SK-N-SH treated with all-trans-retinoic acid at 6 μM for 48 hours (cell line): Measurements from ENCODE around the gene MCUB.
A peak's percentile ranks its signal among the peaks of the same experiment; 100 is the strongest.

Source experiments
- ATAC-seq: fragments of 200-7000 bp; cut with Tn5 transposase; 3 replicates; pipeline ENCODE4 v1.9.1; 2020; ENCODE audit warnings: mild to moderate bottlenecking, moderate library complexity
- ARNTL ChIP-seq: fragments of 450-650 bp; formaldehyde crosslinking; IDR thresholded peaks from 2 replicates; pipeline ENCODE4 v1.5.0; 2020; ENCODE audit warnings: low read depth, mild to moderate bottlenecking, moderate library complexity, borderline replicate concordance
- CSDC2 ChIP-seq: fragments of 250-450 bp; sonication (Bioruptor Pico); IDR thresholded peaks from 2 replicates; pipeline ENCODE4 v1.5.0; 2020; ENCODE audit warnings: mild to moderate bottlenecking, moderate library complexity
- ESRRG ChIP-seq: fragments of 250-450 bp; sonication (Bioruptor Pico); IDR thresholded peaks from 2 replicates; pipeline ENCODE4 v1.6.1; 2021; ENCODE audit warnings: mild to moderate bottlenecking
- GLIS3 ChIP-seq: fragments of 250-450 bp; sonication (Bioruptor Pico); IDR thresholded peaks from 2 replicates; pipeline ENCODE4 v1.5.0; 2020; ENCODE audit warnings: mild to moderate bottlenecking, moderate library complexity
- ISL1 ChIP-seq: fragments of 250-450 bp; sonication (Bioruptor Pico); IDR thresholded peaks from 2 replicates; pipeline ENCODE4 v2.1.2; 2022; ENCODE audit warnings: mild to moderate bottlenecking, moderate library complexity
- OSR1 ChIP-seq: fragments of 250-450 bp; sonication (Bioruptor Pico); IDR thresholded peaks from 2 replicates; pipeline ENCODE4 v1.8.0; 2022; ENCODE audit warnings: moderate library complexity, mild to moderate bottlenecking, inconsistent platforms
- PPARA ChIP-seq: fragments of 250-450 bp; sonication (Bioruptor Pico); IDR thresholded peaks from 2 replicates; pipeline ENCODE4 v1.5.0; 2020; ENCODE audit warnings: mild to moderate bottlenecking, borderline replicate concordance
- RARB ChIP-seq: fragments of 250-450 bp; sonication (Bioruptor Pico); IDR thresholded peaks from 2 replicates; pipeline ENCODE4 v1.8.0; 2021; ENCODE audit warnings: mild to moderate bottlenecking, moderate library complexity
- TCF4 ChIP-seq: fragments of 250-450 bp; sonication (Bioruptor Pico); IDR thresholded peaks from 2 replicates; pipeline ENCODE4 v1.8.0; 2021; ENCODE audit warnings: mild to moderate bottlenecking, moderate library complexity, borderline replicate concordance
- TOX ChIP-seq: fragments of 250-450 bp; sonication (Bioruptor Pico); IDR thresholded peaks from 2 replicates; pipeline ENCODE4 v1.8.0; 2021; ENCODE audit warnings: mild to moderate bottlenecking, moderate library complexity, borderline replicate concordance
- ZC3H10 ChIP-seq: fragments of 250-450 bp; sonication (Bioruptor Pico); IDR thresholded peaks from 2 replicates; pipeline ENCODE4 v1.5.1; 2021; ENCODE audit warnings: mild to moderate bottlenecking, moderate library complexity
- ZFP3 ChIP-seq: fragments of 250-450 bp; sonication (Bioruptor Pico); IDR thresholded peaks from 2 replicates; pipeline ENCODE4 v1.5.0; 2020; ENCODE audit warnings: mild to moderate bottlenecking, moderate library complexity
- ZFP30 ChIP-seq: fragments of 450-650 bp; formaldehyde crosslinking; IDR thresholded peaks from 2 replicates; pipeline ENCODE4 v1.5.0; 2022; ENCODE audit warnings: mild to moderate bottlenecking, moderate library complexity
- ZNF565 ChIP-seq: fragments of 450-650 bp; formaldehyde crosslinking; conservative IDR thresholded peaks from 2 replicates; pipeline ENCODE4 v1.5.0; 2020; ENCODE audit warnings: low read depth, mild to moderate bottlenecking, moderate library complexity
- ZNF70 ChIP-seq: fragments of 450-650 bp; formaldehyde crosslinking; IDR thresholded peaks from 2 replicates; pipeline ENCODE4 v1.5.0; 2020; ENCODE audit warnings: mild to moderate bottlenecking, moderate library complexity
- ZNF8 ChIP-seq: fragments of 450-650 bp; formaldehyde crosslinking; IDR thresholded peaks from 2 replicates; pipeline ENCODE4 v1.5.0; 2020; ENCODE audit warnings: mild to moderate bottlenecking, moderate library complexity
- TF ChIP-seq, protein P1 (sequence below): fragments of 250-450 bp; sonication (Bioruptor Pico); IDR thresholded peaks from 2 replicates; pipeline ENCODE4 v1.5.0; 2020; ENCODE audit warnings: mild to moderate bottlenecking, moderate library complexity
- TF ChIP-seq, protein P2 (sequence below): fragments of 250-450 bp; sonication (Bioruptor Pico); IDR thresholded peaks from 2 replicates; pipeline ENCODE4 v1.8.0; 2021; ENCODE audit warnings: low read depth, mild to moderate bottlenecking, moderate library complexity, borderline replicate concordance
- TF ChIP-seq, protein P3 (sequence below): fragments of 250-450 bp; sonication (Bioruptor Pico); IDR thresholded peaks from 2 replicates; pipeline ENCODE4 v1.8.0; 2020; ENCODE audit warnings: mild to moderate bottlenecking, moderate library complexity, borderline replicate concordance
- TF ChIP-seq, protein P4 (sequence below): fragments of 250-450 bp; sonication (Bioruptor Pico); IDR thresholded peaks from 2 replicates; pipeline ENCODE4 v1.5.1; 2020; ENCODE audit warnings: low read depth, mild to moderate bottlenecking, moderate library complexity
- TF ChIP-seq, protein P5 (sequence below): fragments of 250-450 bp; sonication (Bioruptor Pico); IDR thresholded peaks from 2 replicates; pipeline ENCODE4 v1.5.1; 2021; ENCODE audit warnings: mild to moderate bottlenecking, moderate library complexity

The MCUB gene

DNA sequence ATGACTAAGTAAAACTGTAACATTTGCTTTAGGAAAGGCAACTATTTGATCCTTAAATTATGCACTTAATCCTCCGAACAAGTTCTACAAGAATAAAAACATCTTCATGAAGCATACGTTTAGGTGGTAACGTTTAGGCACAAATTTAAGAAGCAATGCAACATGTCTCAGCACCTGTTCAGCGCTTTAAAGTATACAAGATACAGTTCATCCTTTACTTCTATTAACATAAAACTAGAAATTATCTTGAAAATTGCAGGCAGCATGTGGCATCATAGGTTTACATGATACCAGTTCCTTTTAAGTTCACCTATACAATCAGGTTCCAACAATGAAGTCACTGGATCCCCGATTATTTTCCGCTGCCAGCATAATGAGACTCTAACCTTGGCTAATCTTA lies 168.3 kb downstream of the MCUB start (continued):
- no peak for TF ChIP-seq ZFP3 (CRISPR knock-in tag)
- no peak for TF ChIP-seq ZNF70 (CRISPR knock-in tag)
- TF ChIP-seq PPARA (CRISPR knock-in tag): no peak

DNA sequence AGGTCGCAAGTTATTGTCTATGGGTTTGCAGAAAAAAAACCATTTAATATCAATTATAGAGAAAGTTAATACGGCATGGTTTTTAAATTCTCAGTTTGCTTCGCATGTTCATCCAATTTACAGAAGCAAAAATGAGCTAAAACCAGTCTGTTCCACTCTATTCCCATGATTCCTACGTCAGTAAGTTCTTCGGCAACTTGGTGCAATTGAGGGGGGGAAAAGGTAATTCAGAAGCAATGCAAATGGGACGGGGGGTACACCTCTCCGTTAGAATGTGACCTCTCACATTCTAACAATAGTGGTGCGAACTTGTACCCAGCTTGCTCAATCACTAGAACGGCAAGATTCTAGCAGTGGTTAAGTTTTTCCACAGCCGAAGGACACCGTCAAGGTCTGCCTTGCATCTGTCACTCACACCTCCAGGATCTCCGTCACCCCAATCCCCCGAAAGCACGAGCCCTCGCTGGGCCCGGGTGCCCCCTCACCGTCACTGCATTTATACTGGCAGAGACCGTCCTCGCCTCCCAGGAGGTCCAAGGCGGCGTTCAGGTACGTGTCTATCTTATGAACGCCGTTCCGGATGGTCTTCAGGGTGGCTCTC lies 169.2 kb downstream of the MCUB start:
- ATAC-seq: peak; percentile 61
- TF ChIP-seq PPARA (CRISPR knock-in tag) (no peak), CSDC2 (CRISPR knock-in tag) (no peak), TCF4 (CRISPR knock-in tag) (no peak), ZNF70 (CRISPR knock-in tag) (no peak), OSR1 (CRISPR knock-in tag) (no peak), ESRRG (CRISPR knock-in tag) (no peak), RARB (no peak), ZNF565 (CRISPR knock-in tag) (no peak), GLIS3 (no peak), ZC3H10 (no peak), ZFP3 (CRISPR knock-in tag) (no peak), ZNF8 (no peak), TOX (CRISPR knock-in tag) (no peak), ISL1 (CRISPR knock-in tag) (no peak)
- TF ChIP-seq, protein P1, sequence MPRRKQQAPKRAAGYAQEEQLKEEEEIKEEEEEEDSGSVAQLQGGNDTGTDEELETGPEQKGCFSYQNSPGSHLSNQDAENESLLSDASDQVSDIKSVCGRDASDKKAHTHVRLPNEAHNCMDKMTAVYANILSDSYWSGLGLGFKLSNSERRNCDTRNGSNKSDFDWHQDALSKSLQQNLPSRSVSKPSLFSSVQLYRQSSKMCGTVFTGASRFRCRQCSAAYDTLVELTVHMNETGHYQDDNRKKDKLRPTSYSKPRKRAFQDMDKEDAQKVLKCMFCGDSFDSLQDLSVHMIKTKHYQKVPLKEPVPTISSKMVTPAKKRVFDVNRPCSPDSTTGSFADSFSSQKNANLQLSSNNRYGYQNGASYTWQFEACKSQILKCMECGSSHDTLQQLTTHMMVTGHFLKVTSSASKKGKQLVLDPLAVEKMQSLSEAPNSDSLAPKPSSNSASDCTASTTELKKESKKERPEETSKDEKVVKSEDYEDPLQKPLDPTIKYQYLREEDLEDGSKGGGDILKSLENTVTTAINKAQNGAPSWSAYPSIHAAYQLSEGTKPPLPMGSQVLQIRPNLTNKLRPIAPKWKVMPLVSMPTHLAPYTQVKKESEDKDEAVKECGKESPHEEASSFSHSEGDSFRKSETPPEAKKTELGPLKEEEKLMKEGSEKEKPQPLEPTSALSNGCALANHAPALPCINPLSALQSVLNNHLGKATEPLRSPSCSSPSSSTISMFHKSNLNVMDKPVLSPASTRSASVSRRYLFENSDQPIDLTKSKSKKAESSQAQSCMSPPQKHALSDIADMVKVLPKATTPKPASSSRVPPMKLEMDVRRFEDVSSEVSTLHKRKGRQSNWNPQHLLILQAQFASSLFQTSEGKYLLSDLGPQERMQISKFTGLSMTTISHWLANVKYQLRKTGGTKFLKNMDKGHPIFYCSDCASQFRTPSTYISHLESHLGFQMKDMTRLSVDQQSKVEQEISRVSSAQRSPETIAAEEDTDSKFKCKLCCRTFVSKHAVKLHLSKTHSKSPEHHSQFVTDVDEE (CRISPR knock-in tag): no peak
- TF ChIP-seq, protein P2, sequence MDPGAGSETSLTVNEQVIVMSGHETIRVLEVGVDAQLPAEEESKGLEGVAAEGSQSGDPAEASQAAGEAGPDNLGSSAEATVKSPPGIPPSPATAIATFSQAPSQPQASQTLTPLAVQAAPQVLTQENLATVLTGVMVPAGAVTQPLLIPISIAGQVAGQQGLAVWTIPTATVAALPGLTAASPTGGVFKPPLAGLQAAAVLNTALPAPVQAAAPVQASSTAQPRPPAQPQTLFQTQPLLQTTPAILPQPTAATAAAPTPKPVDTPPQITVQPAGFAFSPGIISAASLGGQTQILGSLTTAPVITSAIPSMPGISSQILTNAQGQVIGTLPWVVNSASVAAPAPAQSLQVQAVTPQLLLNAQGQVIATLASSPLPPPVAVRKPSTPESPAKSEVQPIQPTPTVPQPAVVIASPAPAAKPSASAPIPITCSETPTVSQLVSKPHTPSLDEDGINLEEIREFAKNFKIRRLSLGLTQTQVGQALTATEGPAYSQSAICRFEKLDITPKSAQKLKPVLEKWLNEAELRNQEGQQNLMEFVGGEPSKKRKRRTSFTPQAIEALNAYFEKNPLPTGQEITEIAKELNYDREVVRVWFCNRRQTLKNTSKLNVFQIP (CRISPR knock-in tag): no peak
- TF ChIP-seq, protein P3, sequence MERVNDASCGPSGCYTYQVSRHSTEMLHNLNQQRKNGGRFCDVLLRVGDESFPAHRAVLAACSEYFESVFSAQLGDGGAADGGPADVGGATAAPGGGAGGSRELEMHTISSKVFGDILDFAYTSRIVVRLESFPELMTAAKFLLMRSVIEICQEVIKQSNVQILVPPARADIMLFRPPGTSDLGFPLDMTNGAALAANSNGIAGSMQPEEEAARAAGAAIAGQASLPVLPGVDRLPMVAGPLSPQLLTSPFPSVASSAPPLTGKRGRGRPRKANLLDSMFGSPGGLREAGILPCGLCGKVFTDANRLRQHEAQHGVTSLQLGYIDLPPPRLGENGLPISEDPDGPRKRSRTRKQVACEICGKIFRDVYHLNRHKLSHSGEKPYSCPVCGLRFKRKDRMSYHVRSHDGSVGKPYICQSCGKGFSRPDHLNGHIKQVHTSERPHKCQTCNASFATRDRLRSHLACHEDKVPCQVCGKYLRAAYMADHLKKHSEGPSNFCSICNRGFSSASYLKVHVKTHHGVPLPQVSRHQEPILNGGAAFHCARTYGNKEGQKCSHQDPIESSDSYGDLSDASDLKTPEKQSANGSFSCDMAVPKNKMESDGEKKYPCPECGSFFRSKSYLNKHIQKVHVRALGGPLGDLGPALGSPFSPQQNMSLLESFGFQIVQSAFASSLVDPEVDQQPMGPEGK (CRISPR knock-in tag): no peak
- TF ChIP-seq, protein P4, sequence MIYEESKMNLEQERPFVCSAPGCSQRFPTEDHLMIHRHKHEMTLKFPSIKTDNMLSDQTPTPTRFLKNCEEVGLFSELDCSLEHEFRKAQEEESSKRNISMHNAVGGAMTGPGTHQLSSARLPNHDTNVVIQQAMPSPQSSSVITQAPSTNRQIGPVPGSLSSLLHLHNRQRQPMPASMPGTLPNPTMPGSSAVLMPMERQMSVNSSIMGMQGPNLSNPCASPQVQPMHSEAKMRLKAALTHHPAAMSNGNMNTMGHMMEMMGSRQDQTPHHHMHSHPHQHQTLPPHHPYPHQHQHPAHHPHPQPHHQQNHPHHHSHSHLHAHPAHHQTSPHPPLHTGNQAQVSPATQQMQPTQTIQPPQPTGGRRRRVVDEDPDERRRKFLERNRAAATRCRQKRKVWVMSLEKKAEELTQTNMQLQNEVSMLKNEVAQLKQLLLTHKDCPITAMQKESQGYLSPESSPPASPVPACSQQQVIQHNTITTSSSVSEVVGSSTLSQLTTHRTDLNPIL (CRISPR knock-in tag): no peak
- TF ChIP-seq, protein P5, sequence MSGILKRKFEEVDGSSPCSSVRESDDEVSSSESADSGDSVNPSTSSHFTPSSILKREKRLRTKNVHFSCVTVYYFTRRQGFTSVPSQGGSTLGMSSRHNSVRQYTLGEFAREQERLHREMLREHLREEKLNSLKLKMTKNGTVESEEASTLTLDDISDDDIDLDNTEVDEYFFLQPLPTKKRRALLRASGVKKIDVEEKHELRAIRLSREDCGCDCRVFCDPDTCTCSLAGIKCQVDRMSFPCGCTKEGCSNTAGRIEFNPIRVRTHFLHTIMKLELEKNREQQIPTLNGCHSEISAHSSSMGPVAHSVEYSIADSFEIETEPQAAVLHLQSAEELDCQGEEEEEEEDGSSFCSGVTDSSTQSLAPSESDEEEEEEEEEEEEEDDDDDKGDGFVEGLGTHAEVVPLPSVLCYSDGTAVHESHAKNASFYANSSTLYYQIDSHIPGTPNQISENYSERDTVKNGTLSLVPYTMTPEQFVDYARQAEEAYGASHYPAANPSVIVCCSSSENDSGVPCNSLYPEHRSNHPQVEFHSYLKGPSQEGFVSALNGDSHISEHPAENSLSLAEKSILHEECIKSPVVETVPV (CRISPR knock-in tag): no peak

DNA sequence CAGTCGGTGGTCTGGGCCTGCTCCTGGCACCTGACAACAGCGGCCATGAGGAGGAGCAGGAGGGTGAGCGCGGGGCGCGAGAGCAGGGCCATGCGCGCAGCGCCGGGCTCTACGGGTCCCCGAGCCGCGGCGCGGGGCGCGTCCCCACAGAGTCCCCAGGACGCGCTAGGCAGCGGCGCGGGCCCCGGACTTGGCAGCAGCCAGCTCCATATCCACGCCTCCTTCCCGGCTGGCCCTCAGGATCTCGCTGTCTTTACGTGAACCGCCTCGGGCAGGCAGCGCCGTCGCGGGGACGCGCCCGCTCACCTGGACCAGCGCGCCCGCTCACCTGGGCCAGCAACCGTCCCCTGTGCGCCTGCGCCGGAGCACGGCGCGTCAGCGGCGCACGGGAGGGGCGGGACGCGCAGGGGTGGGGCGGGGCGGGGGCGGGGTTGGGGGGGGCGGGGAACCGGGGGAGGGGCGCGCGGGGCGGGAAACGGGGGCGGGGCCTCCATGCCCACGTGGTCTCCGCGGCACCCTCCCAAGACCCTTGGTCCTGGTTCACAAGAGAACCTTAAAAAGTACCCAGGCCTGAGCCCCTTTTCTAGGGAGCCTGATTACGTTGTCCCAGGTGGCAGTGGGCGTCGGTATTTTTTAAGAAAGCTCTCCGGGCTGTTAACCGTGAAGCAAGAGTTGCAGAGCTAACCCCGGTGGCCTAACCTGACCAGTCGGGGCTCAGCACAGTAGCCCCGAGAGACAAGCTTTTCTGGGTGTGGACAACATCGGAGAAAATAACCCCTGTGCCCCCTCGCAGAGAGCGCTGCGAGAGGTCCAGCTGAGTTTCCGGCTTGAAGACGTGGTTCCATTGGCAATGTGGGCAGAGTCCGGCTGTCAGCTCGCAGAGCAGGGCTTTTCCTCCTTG lies 169.9 kb downstream of the MCUB start, which contains the start of gene PLA2G12A:
PLA2G12A (minus strand) TSS at position 353 of the 901 bp plus-strand sequence; CDS start at position 92, 261 bp downstream.
- TF ChIP-seq TCF4 (CRISPR knock-in tag) (no peak), ISL1 (CRISPR knock-in tag) (no peak), ZNF70 (CRISPR knock-in tag) (no peak), ZNF8 (no peak), ARNTL (no peak), GLIS3 (no peak), ZFP30 (CRISPR knock-in tag) (no peak)
- TF ChIP-seq, protein P4 (CRISPR knock-in tag): no peak
- TF ChIP-seq, protein P1 (CRISPR knock-in tag): no peak
- peak; percentile 85 for ATAC-seq
